Activated CD8-positive, alpha-beta T cell treated with anti-CD3 and anti-CD28 coated beads, Interleukin-2, amount 10 ng/mL, durations not matched to agents 7 days and 5 days (primary cell): ENCODE data around the gene RAB23. TPM values are rescaled to one million over a fixed set of nuclear protein-coding genes. Genes with fewer than 3 reads are reported as not detected.

Source experiments
- ATAC-seq: fragments of 150-1000 bp; cut with Tn5 transposase; one replicate; pipeline ENCODE4 v1.10.0; 2021; ENCODE audit warnings: moderate library complexity
- CTCF ChIA-PET: fragments of 350-600 bp; sonication (Branson Sonifier 250); formaldehyde crosslinking; loops from one replicate; lab custom pipeline; 2021; ENCODE audit warnings: antibody characterized with exemption; lab: Charles Lee
- POLR2A ChIA-PET: fragments of 350-600 bp; sonication (Branson Sonifier 250); formaldehyde crosslinking; loops from one replicate; lab custom pipeline; 2021; ENCODE audit warnings: antibody characterized with exemption; lab: Charles Lee
- DNase-seq: peaks from one replicate; pipeline ENCODE4 v3.0.0-alpha.2; 2020
- H3K27ac Mint-ChIP-seq: one replicate; pipeline ENCODE4 v1.8.0; 2021; ENCODE audit warnings: mild to moderate bottlenecking, mixed read lengths
- H3K27me3 Mint-ChIP-seq: one replicate; pipeline ENCODE4 v1.8.0; 2021; ENCODE audit warnings: low read depth, mixed read lengths
- H3K36me3 Mint-ChIP-seq: one replicate; pipeline ENCODE4 v1.8.0; 2021; ENCODE audit warnings: low read depth, mixed read lengths
- H3K4me1 Mint-ChIP-seq: one replicate; pipeline ENCODE4 v1.8.0; 2021; ENCODE audit warnings: low read depth, mixed read lengths
- H3K4me3 Mint-ChIP-seq: one replicate; pipeline ENCODE4 v1.8.0; 2021; ENCODE audit warnings: mild to moderate bottlenecking, mixed read lengths
- H3K9me3 Mint-ChIP-seq: one replicate; pipeline ENCODE4 v1.8.0; 2022; ENCODE audit warnings: mixed read lengths; ENCODE audit not compliant: insufficient read depth
- total RNA-seq, 2 experiments: library from RNA; stranded (reverse); gene quantifications; one replicate each; pipeline ENCODE4 v1.2.3, GENCODE V29; 2021

The RAB23 gene
- total RNA-seq, 2 experiments from 2014 or later, result 2.4 to 3.1 TPM

GRCh38 chr6:57205550-57206328, 16.4 kb downstream of the RAB23 start:
- POLR2A ChIA-PET, result no interaction called here

GRCh38 chr6:57201718-57202117, 20.4 kb downstream of the RAB23 start:
- H3K27ac Mint-ChIP-seq, result no peak overlapping the region
- H3K9me3 Mint-ChIP-seq, result no peaks in the 10 kb centered on the region
- CTCF ChIA-PET, result no interaction called here
- DNase-seq (no peak), ATAC-seq (no peak)
- H3K4me1 Mint-ChIP-seq, result no peaks in the 10 kb centered on the region
- no peak overlapping the region for H3K4me3 Mint-ChIP-seq
- POLR2A ChIA-PET, result no interaction called here
- H3K36me3 Mint-ChIP-seq, result peaks cover 2% of the 10 kb centered on the region
- no peaks in the 10 kb centered on the region for H3K27me3 Mint-ChIP-seq

More at GRCh38 chr6:57205550-57206328, 16.4 kb downstream of the RAB23 start:
- Mint-ChIP-seq H3K4me1 (no peaks in the 10 kb centered on the region), H3K36me3 (peaks cover 2% of the 10 kb centered on the region), H3K9me3 (no peaks in the 10 kb centered on the region), H3K27me3 (no peaks in the 10 kb centered on the region), H3K27ac (no peak overlapping the region), H3K4me3 (no peak overlapping the region)
- ATAC-seq (no peak), DNase-seq (no peak)
- CTCF ChIA-PET, result interaction anchor here (1.5 kb wide), 1 partner anchor 11 kb away, joined by 5 read pairs; no protein-coding TSS in a partner anchor

- ATAC-seq, result no peak
- Mint-ChIP-seq H3K36me3 (peaks cover 2% of the 10 kb centered on the region), H3K4me1 (no peaks in the 10 kb centered on the region), H3K27ac (no peak overlapping the region), H3K9me3 (no peaks in the 10 kb centered on the region), H3K4me3 (no peak overlapping the region), H3K27me3 (no peaks in the 10 kb centered on the region)
- ChIA-PET POLR2A (no interaction called here), CTCF (interaction anchor here (1.3 kb wide), 1 partner anchor 9 kb away, joined by 4 read pairs; no protein-coding TSS in a partner anchor)
- no peak for DNase-seq
Measured at GRCh38 chr6:57198926-57199636, 23.0 kb downstream of the RAB23 start.

GRCh38 chr6:57195457-57195856, 26.6 kb downstream of the RAB23 start:
- POLR2A ChIA-PET, result no interaction called here
- Mint-ChIP-seq H3K9me3 (no peaks in the 10 kb centered on the region), H3K36me3 (peaks cover 11% of the 10 kb centered on the region), H3K4me3 (no peak overlapping the region), H3K4me1 (no peaks in the 10 kb centered on the region), H3K27me3 (no peaks in the 10 kb centered on the region), H3K27ac (no peak overlapping the region)
- CTCF ChIA-PET, result interaction anchor here (1.2 kb wide), 1 partner anchor 10 kb away, joined by 5 read pairs; no protein-coding TSS in a partner anchor
- ATAC-seq, result no peak
- DNase-seq, result no peak

- H3K9me3 Mint-ChIP-seq, result no peaks in the 10 kb centered on the region
- ChIA-PET CTCF (no interaction called here), POLR2A (no interaction called here)
- H3K36me3 Mint-ChIP-seq, result peaks cover 14% of the 10 kb centered on the region
- DNase-seq, result no peak
- ATAC-seq, result no peak
- H3K27ac Mint-ChIP-seq, result no peak overlapping the region
- no peaks in the 10 kb centered on the region for H3K4me1 Mint-ChIP-seq
- no peak overlapping the region for H3K4me3 Mint-ChIP-seq
- H3K27me3 Mint-ChIP-seq, result no peaks in the 10 kb centered on the region
Measured at GRCh38 chr6:57193177-57193576, 28.9 kb downstream of the RAB23 start.

- no peaks in the 10 kb centered on the region for H3K4me1 Mint-ChIP-seq
- no peaks in the 10 kb centered on the region for H3K9me3 Mint-ChIP-seq
- no peak for DNase-seq
- H3K36me3 Mint-ChIP-seq, result peaks cover 24% of the 10 kb centered on the region
- POLR2A ChIA-PET, result no interaction called here
- CTCF ChIA-PET, result interaction anchor here (1.7 to 1.9 kb wide), 2 partner anchors 8 to 127 kb away, joined by 4 to 12 read pairs; partner anchors contain the start of gene PRIM2
- no peak overlapping the region for H3K27ac Mint-ChIP-seq
- H3K27me3 Mint-ChIP-seq, result no peaks in the 10 kb centered on the region
- no peak overlapping the region for H3K4me3 Mint-ChIP-seq
- no peak for ATAC-seq
Measured at GRCh38 chr6:57190140-57190539, 32.0 kb downstream of the RAB23 start.

GRCh38 chr6:57183336-57183735, 38.8 kb downstream of the RAB23 start:
- CTCF ChIA-PET, result no interaction called here
- ATAC-seq (no peak), DNase-seq (no peak)
- H3K4me3 Mint-ChIP-seq, result no peak overlapping the region
- H3K27me3 Mint-ChIP-seq, result no peaks in the 10 kb centered on the region
- no peak overlapping the region for H3K27ac Mint-ChIP-seq
- peaks cover 44% of the 10 kb centered on the region for H3K36me3 Mint-ChIP-seq
- H3K4me1 Mint-ChIP-seq, result peaks cover 2% of the 10 kb centered on the region
- POLR2A ChIA-PET, result interaction anchor here (1.9 kb wide), 1 partner anchor 11 kb away, joined by 7 read pairs; the partner anchor contains the start of gene BAG2
- no peaks in the 10 kb centered on the region for H3K9me3 Mint-ChIP-seq

- no peak for DNase-seq
- H3K4me3 Mint-ChIP-seq, result no peak overlapping the region
- no peak for ATAC-seq
- no peaks in the 10 kb centered on the region for H3K9me3 Mint-ChIP-seq
- H3K36me3 Mint-ChIP-seq, result peaks cover 51% of the 10 kb centered on the region
- no peaks in the 10 kb centered on the region for H3K27me3 Mint-ChIP-seq
- ChIA-PET POLR2A (interaction anchor here (1.9 kb wide), 1 partner anchor 10 kb away, joined by 7 read pairs; the partner anchor contains the start of gene BAG2), CTCF (no interaction called here)
- no peak overlapping the region for H3K27ac Mint-ChIP-seq
- H3K4me1 Mint-ChIP-seq, result peaks cover 2% of the 10 kb centered on the region
Measured at GRCh38 chr6:57182017-57182432, 40.1 kb downstream of the RAB23 start.

- H3K4me1 Mint-ChIP-seq, result peaks cover 2% of the 10 kb centered on the region
- peaks cover 54% of the 10 kb centered on the region for H3K36me3 Mint-ChIP-seq
- POLR2A ChIA-PET, result no interaction called here
- CTCF ChIA-PET, result no interaction called here
- no peaks in the 10 kb centered on the region for H3K9me3 Mint-ChIP-seq
- DNase-seq (no peak), ATAC-seq (no peak)
- H3K27ac Mint-ChIP-seq, result no peak overlapping the region
- no peak overlapping the region for H3K4me3 Mint-ChIP-seq
- no peaks in the 10 kb centered on the region for H3K27me3 Mint-ChIP-seq
Measured at GRCh38 chr6:57180596-57180995, 41.5 kb downstream of the RAB23 start.

- Mint-ChIP-seq H3K4me3 (no peak overlapping the region), H3K4me1 (peaks cover 20% of the 10 kb centered on the region), H3K9me3 (no peaks in the 10 kb centered on the region), H3K27me3 (no peaks in the 10 kb centered on the region), H3K36me3 (peaks cover 35% of the 10 kb centered on the region), H3K27ac (no peak overlapping the region)
- POLR2A ChIA-PET, result no interaction called here
- ATAC-seq (no peak), DNase-seq (no peak)
- CTCF ChIA-PET, result no interaction called here
Measured at GRCh38 chr6:57177545-57178265, 44.4 kb downstream of the RAB23 start.

- Mint-ChIP-seq H3K36me3 (peaks cover 24% of the 10 kb centered on the region), H3K27ac (no peak overlapping the region), H3K27me3 (no peaks in the 10 kb centered on the region), H3K4me1 (peaks cover 40% of the 10 kb centered on the region), H3K9me3 (no peaks in the 10 kb centered on the region), H3K4me3 (peak overlapping the region; percentile 87)
- CTCF ChIA-PET, result no interaction called here
- ATAC-seq (no peak), DNase-seq (no peak)
- POLR2A ChIA-PET, result interaction anchor here (1.0 kb wide), 1 partner anchor 85 kb away, joined by 4 read pairs; the partner anchor contains the start of gene ZNF451
Measured at GRCh38 chr6:57174511-57174907, 47.6 kb downstream of the RAB23 start.
